Panc1 (cell line): ENCODE data around the gene PNPLA2. TPM values are rescaled to one million over a fixed set of nuclear protein-coding genes. Genes with fewer than 3 reads are reported as not detected.

ENCODE experiments used
- ATAC-seq: fragments of 200-7000 bp; cut with Tn5 transposase; 2 replicates; pipeline ENCODE4 v1.9.1; 2020; ENCODE audit warnings: mild to moderate bottlenecking, moderate library complexity
- BruUV-seq: library from RNA; stranded (reverse); fragments of 400-500 nt; replicated peaks from 2 replicates; lab custom pipeline; 2021; lab: Mats Ljungman, UMichigan
- CTCF ChIA-PET: fragments of 300-600 bp; sonication (Branson Sonifier 250); formaldehyde crosslinking; loops from one replicate; lab custom pipeline; 2022; ENCODE audit warnings: antibody characterized with exemption; lab: Charles Lee
- POLR2A ChIA-PET: fragments of 300-600 bp; sonication (Branson Sonifier 250); formaldehyde crosslinking; loops from one replicate; lab custom pipeline; 2022; ENCODE audit warnings: antibody characterized with exemption; lab: Charles Lee
- DNase-seq: peaks from one replicate; pipeline ENCODE4 v3.0.0-alpha.2; 2010; ENCODE audit warnings: low read depth, low spot score
- H3K27ac ChIP-seq: 2 replicates; pipeline ENCODE4 v1.5.1; 2011; ENCODE audit warnings: mild to moderate bottlenecking, low read length, inconsistent platforms
- H3K27me3 ChIP-seq: fragments of 200-500 bp; sonication (Bioruptor generic); 2 replicates; pipeline ENCODE4 v1.6.0; 2014; ENCODE audit warnings: low read length, inconsistent platforms; ENCODE audit not compliant: control insufficient read depth, insufficient read depth
- H3K36me3 ChIP-seq: fragments of 200-500 bp; sonication (Bioruptor generic); 2 replicates; pipeline ENCODE4 v1.5.1; 2014; ENCODE audit warnings: inconsistent platforms, mild to moderate bottlenecking, low read length, moderate library complexity; ENCODE audit not compliant: control insufficient read depth, insufficient read depth
- H3K4me1 ChIP-seq: 2 replicates; pipeline ENCODE4 v1.5.1; 2011; ENCODE audit warnings: inconsistent platforms, mild to moderate bottlenecking, low read length, moderate library complexity; ENCODE audit not compliant: control insufficient read depth, insufficient read depth
- H3K4me3 ChIP-seq, 2 experiments: 2 replicates each; pipeline ENCODE4 v1.5.1; 2011 to 2012; ENCODE audit warnings: low read depth in 2 of 2, low read length in 2 of 2, mild to moderate bottlenecking in 2 of 2, inconsistent platforms in 1 of 2, moderate library complexity in 1 of 2
- H3K9me3 ChIP-seq: fragments of 200-500 bp; sonication (Bioruptor generic); 2 replicates; pipeline ENCODE4 v1.5.1; 2014; ENCODE audit warnings: low read depth, mild to moderate bottlenecking, inconsistent platforms, low read length, moderate library complexity; ENCODE audit not compliant: control insufficient read depth, insufficient read depth
- CTCF ChIP-seq: fragments of 450-650 bp; IDR thresholded peaks from 2 replicates; pipeline ENCODE4 v1.5.1; 2017; ENCODE audit warnings: mild to moderate bottlenecking
- POLR2AphosphoS5 ChIP-seq: IDR thresholded peaks from 2 replicates; pipeline ENCODE4 v1.6.1; 2012; ENCODE audit warnings: mild to moderate bottlenecking, low read depth, low read length, moderate library complexity
- SIN3A ChIP-seq: IDR thresholded peaks from 2 replicates; pipeline ENCODE4 v1.6.1; 2012; ENCODE audit warnings: low read depth, mild to moderate bottlenecking, low read length, moderate library complexity, borderline replicate concordance; ENCODE audit not compliant: insufficient read depth
- TCF7L2 ChIP-seq: IDR thresholded peaks from 2 replicates; pipeline ENCODE4 v1.6.1; 2011; ENCODE audit warnings: mild to moderate bottlenecking, low read depth, low read length, inconsistent platforms
- in situ Hi-C: cut with HindIII; loops from 2 replicates; pipeline ENCODE4 v1.10.0; 2016; ENCODE audit warnings: low sequenced_read_pairs, low pct_unique_long_range_greater_than_20kb
- intact Hi-C: fragments of 100-400 bp; cut with micrococcal nuclease; formaldehyde crosslinking; loops from one replicate; pipeline ENCODE4 v1.10.0; 2022; ENCODE audit not compliant: unreplicated experiment
- total RNA-seq: library from RNA; stranded (reverse); gene quantifications from one replicate; pipeline ENCODE4 v1.2.1, GENCODE V29; 2021; ENCODE audit not compliant: unreplicated experiment
- TF ChIP-seq, protein P1 (sequence below), 2 experiments: IDR thresholded peaks; 2 replicates each; pipeline ENCODE4 v1.6.1; 2011 to 2012; ENCODE audit warnings: low read depth in 2 of 2, control low read depth in 1 of 2, low read length in 1 of 2, mild to moderate bottlenecking in 1 of 2, moderate library complexity in 1 of 2; ENCODE audit not compliant: insufficient read depth in 1 of 2

The PNPLA2 gene
- total RNA-seq, 1 experiment from 2014 or later, result 244 TPM

GRCh38 chr11:862696-863022 lies 43.9 kb downstream of the PNPLA2 start:
- H3K4me1 ChIP-seq, result peaks cover 78% of the 10 kb centered on the region
- DNase-seq (no peak), ATAC-seq (no peak)
- no peaks in the 10 kb centered on the region for H3K9me3 ChIP-seq
- H3K27ac ChIP-seq, result no peak overlapping the region
- TF ChIP-seq TCF7L2 (no peak), POLR2AphosphoS5 (no peak), CTCF (no peak), SIN3A (no peak)
- TF ChIP-seq, protein P1, sequence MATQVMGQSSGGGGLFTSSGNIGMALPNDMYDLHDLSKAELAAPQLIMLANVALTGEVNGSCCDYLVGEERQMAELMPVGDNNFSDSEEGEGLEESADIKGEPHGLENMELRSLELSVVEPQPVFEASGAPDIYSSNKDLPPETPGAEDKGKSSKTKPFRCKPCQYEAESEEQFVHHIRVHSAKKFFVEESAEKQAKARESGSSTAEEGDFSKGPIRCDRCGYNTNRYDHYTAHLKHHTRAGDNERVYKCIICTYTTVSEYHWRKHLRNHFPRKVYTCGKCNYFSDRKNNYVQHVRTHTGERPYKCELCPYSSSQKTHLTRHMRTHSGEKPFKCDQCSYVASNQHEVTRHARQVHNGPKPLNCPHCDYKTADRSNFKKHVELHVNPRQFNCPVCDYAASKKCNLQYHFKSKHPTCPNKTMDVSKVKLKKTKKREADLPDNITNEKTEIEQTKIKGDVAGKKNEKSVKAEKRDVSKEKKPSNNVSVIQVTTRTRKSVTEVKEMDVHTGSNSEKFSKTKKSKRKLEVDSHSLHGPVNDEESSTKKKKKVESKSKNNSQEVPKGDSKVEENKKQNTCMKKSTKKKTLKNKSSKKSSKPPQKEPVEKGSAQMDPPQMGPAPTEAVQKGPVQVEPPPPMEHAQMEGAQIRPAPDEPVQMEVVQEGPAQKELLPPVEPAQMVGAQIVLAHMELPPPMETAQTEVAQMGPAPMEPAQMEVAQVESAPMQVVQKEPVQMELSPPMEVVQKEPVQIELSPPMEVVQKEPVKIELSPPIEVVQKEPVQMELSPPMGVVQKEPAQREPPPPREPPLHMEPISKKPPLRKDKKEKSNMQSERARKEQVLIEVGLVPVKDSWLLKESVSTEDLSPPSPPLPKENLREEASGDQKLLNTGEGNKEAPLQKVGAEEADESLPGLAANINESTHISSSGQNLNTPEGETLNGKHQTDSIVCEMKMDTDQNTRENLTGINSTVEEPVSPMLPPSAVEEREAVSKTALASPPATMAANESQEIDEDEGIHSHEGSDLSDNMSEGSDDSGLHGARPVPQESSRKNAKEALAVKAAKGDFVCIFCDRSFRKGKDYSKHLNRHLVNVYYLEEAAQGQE (IDR thresholded peaks at IDR 0.05; ENCODE audit: insufficient read depth in 1 of 2, low read depth in 2 of 2, low read length in 1 of 2), result no peak
- intact Hi-C loops (no loop called here), in situ Hi-C loops (no loop called here)
- ChIA-PET POLR2A (no interaction called here), CTCF (no interaction called here)
- no peak overlapping the region for H3K4me3 ChIP-seq
- H3K27me3 ChIP-seq, result no peaks in the 10 kb centered on the region
- no peaks in the 10 kb centered on the region for H3K36me3 ChIP-seq
- no TSS peak for BruUV-seq

GRCh38 chr11:863023-863909 lies 44.6 kb downstream of the PNPLA2 start:
- ChIA-PET POLR2A (no interaction called here), CTCF (interaction anchor here (1.1 kb wide), 1 partner anchor 15 kb away, joined by 3 read pairs; no protein-coding TSS in a partner anchor)
- no TSS peak for BruUV-seq
- intact Hi-C loops, result no loop called here
- TF ChIP-seq SIN3A (no peak), POLR2AphosphoS5 (peak; percentile 16; the same call in 1 of the 2 replicates)
- Histone ChIP-seq H3K4me3 (no peak overlapping the region), H3K36me3 (no peaks in the 10 kb centered on the region), H3K4me1 (peaks cover 81% of the 10 kb centered on the region), H3K27me3 (no peaks in the 10 kb centered on the region), H3K27ac (peak overlapping the region; percentile 13), H3K9me3 (no peaks in the 10 kb centered on the region)
- DNase-seq (no peak), ATAC-seq (no peak)
- in situ Hi-C loops, result no loop called here
